CD4-positive, alpha-beta T cell treated with Interleukin-17A for 1 hour (primary cell): ENCODE data around the gene STXBP5.

Source experiments
- DNase-seq: peaks from one replicate; pipeline ENCODE4 v3.0.0-alpha.2; 2020

The STXBP5 gene

GRCh38 chr6:147384737-147385710 is 180.8 kb downstream of the STXBP5 start:
- DNase-seq, result no peak

GRCh38 chr6:147389463-147389862 is 185.2 kb downstream of the STXBP5 start:
- DNase-seq, result no peak

GRCh38 chr6:147390909-147391536 is 186.8 kb downstream of the STXBP5 start:
- DNase-seq, result no peak

- DNase-seq, result no peak
These were observed 188.9 kb downstream of the STXBP5 start for GRCh38 chr6:147392917-147393625.

GRCh38 chr6:147395158-147395557 is 190.9 kb downstream of the STXBP5 start:
- no peak for DNase-seq

GRCh38 chr6:147397306-147397705 is 193.1 kb downstream of the STXBP5 start:
- no peak for DNase-seq

- no peak for DNase-seq
These were observed 196.8 kb downstream of the STXBP5 start for GRCh38 chr6:147400968-147401367.

- DNase-seq, result no peak
These were observed 197.6 kb downstream of the STXBP5 start for GRCh38 chr6:147401779-147402178.

GRCh38 chr6:147406783-147407182 is 202.6 kb downstream of the STXBP5 start:
- no peak for DNase-seq

- DNase-seq, result no peak
These were observed 203.4 kb downstream of the STXBP5 start for GRCh38 chr6:147407571-147407970.

- no peak for DNase-seq
These were observed 212.4 kb downstream of the STXBP5 start for GRCh38 chr6:147416622-147417021.

GRCh38 chr6:147417954-147418353 is 213.7 kb downstream of the STXBP5 start:
- no peak for DNase-seq

- DNase-seq, result no peak
These were observed 214.3 kb downstream of the STXBP5 start for GRCh38 chr6:147418523-147418922.

GRCh38 chr6:147421903-147422302 is 217.7 kb downstream of the STXBP5 start:
- no peak for DNase-seq

GRCh38 chr6:147423111-147423510 is 218.9 kb downstream of the STXBP5 start:
- no peak for DNase-seq

GRCh38 chr6:147429794-147430193 is 225.6 kb downstream of the STXBP5 start:
- no peak for DNase-seq

GRCh38 chr6:147430811-147431210 is 226.6 kb downstream of the STXBP5 start:
- no peak for DNase-seq

- no peak for DNase-seq
These were observed 229.9 kb downstream of the STXBP5 start for GRCh38 chr6:147434076-147434475.

GRCh38 chr6:147434516-147434915 is 230.3 kb downstream of the STXBP5 start:
- no peak for DNase-seq

GRCh38 chr6:147437615-147438014 is 233.4 kb downstream of the STXBP5 start:
- DNase-seq, result no peak

- DNase-seq, result no peak
These were observed 234.7 kb downstream of the STXBP5 start for GRCh38 chr6:147438758-147439528.
